Eye (tissue), 1 donor: ENCODE measurements around the gene AVPR2.

Experiments
- DNase-seq: peaks from one replicate; pipeline ENCODE4 v3.0.0-alpha.2; 2015

AVPR2 gene

DNA sequence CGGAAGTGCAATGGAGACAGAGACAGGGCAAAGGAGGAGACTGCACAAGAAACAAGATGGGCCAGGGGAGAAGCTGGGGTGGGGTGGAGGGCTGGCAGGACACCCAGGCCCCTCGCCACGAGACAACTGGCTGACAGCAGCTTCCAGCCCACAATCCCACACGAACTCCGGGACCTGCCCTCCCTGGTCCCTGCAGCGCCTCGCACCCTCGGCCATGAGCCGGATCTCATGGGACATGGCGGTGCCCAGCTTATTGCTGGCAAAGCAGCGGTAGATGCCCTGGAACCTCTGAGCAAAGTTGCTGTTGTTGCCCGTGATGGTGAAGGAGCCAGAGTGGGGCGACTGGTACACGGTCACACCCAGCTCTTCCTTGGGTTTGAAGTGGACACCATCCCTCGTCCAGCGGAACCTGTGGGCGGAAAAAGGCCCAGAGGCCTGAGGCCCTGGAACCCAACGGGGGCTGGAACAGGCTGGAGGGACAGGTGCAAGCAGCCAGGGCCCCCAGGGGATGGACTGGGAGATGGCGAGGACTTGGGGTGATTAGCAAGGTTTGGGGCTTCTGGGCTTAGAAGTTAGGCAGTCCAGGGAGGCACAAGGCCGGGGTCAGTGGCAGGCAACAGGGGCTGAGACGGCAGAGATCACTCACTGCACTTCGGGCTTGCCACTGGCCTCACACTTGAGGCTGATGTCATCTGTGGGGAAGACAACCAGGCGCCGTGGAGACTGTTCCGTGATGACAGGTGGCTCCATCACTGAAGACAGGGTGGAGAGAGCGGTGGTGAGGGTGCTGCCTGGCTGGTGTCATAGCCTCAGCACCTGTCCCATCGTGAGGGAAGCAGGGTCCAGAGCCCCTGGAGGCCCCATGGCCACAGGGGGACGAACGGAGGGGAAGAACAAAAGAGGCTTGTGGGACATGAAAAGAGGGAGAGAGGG lies 32.3 kb upstream of the AVPR2 start:
- DNase-seq: no peak

DNA sequence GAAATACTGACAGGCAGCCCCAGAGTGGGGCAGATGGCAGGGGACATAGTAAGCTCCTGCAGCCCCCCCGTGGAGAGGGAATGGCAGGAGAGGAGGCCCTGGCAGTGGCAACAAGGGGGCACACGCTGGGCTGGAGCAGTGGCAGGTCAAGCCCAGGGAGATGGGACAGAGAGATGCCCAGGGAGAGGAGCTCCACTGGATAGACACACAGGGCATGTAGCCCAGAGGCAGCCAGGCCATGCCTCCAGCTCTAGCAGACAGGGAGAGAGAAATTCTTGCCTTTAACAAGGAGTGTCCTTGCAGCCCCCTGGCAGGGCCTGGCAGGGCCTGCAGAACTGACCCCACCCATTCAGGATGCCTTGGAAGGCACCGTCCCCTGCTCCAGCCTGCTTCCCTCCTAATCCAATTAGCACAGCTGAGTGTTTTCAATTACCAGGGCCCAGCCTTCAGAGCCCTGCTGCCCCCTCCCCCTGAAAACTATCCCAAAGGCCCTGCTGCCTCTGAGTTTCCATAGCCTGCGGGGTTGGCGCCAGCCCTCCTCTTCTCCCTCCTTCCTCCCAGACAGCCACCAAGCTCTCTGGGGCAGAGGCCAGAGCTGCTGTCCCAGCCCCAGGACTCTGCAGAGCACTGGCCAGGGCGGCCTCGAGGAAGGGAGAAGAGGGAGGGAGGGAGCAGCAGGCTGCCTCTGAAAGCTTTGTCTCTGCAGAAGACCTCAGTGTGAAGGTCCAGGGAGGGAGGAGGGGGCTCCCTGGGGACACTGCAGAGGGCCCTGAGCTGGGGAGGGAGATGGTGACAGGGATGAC lies 31.0 kb upstream of the AVPR2 start:
- DNase-seq: peak; percentile 74

DNA sequence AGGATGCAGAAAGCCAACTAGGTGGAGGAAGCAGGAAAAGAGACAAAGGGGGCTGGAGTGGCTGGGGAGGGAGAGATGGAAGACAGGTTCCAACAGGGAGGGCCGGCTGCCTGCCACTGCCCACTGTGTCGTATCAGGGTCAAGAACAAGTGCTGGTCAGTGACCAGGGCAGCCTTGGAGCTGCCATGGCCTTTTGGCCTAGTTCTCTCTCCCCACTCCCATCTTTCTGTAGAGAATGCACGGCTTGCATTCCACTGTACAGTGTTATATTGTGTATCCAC lies 30.4 kb upstream of the AVPR2 start:
- DNase-seq: no peak

DNA sequence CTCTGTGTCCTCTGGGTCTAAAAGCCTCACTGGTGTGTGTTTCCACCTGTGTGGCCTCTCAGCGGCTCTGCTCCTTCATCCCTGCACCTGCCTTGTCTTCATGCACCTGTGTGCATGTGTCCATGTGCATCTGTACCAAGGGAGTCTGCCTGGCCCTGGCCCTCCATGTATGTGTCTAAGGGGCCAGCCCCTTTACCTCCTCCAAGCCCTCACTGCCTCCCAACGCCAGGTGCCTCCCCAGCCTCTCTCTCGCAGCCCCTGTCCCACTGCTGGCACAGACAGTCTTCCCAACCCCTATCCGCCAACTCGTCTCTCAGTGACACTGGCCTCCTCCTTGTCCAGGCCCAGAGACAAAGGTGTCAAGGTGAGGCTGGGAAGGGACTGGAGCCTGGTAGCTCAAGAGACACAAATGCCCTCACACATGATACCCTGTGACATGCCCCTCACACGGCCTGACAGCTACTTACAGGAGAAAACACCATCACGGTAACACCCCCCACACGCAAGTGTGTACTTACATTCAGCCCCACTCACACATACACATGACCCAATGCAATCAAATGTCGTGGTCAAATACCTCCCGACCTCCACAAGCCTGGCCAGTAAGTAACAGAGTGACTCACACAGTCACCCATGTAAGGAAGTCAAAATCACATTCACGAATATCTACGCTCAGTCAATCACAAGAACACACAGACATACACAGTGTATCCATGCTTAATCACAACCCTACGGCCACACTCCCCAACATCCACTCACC lies 29.9 kb upstream of the AVPR2 start:
- no peak for DNase-seq

- peak; percentile 76 for DNase-seq
Measured at GRCh38 chrX:153875391-153876111, 28.9 kb upstream of the AVPR2 start.

GRCh38 chrX:153876112-153876491 lies 28.4 kb upstream of the AVPR2 start:
- no peak for DNase-seq

DNA sequence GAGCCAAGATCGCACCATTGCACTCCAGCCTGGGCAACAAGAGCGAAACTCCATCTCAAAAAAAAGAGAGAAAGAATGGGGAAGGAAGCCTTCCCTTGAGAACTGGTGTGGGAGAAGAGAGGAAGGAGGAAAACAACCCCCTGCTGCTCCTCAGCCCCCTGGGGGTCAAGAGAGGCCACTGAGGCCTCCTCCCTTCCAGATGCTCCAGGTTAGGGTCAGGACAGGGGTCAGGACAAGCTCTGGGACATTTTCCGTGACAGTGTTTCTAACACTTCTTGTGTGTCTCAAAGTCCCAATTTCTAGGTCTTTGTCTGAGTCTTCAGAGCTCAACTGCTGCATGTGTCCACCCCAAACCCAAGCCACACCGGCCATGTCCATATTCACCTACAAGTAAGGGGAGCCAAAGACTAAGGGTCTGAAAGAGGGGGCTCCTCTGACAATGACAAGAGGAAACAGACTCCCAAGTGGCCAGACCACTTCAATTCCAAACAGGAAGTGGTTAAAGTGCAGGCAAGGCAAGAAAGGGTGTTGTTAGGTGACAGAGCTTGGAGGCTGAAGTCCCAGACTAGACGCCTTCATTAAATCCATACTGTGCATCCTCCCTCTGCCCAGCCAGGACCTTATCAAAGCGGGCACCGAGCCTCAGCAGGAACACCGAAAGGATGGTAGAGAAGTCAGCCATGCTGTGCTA lies 26.8 kb upstream of the AVPR2 start:
- no peak for DNase-seq

DNA sequence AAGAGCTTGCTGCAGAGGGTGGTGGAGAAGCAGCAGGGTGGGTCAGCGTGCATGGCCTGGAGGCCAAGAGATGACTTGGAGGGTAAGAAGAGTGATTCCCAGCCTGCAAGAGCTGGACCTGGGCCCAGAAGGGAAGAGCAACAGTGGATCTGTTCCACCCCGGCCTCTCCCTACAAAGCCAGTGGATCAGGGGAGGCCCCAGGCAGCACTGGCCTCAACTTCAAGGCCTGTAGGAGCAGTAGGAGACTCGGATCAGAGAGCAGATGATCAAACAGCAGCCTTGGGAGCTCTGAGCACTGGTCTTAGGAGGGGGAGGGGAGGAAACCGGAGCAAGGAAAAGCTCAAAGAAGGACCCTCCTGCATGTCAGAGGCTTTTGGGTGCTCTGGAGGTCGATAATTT lies 26.1 kb upstream of the AVPR2 start:
- DNase-seq: no peak

- DNase-seq: peak; percentile 77
Measured at GRCh38 chrX:153878969-153879653, 25.4 kb upstream of the AVPR2 start.

- no peak for DNase-seq
Measured at GRCh38 chrX:153879741-153880439, 24.6 kb upstream of the AVPR2 start.

DNA sequence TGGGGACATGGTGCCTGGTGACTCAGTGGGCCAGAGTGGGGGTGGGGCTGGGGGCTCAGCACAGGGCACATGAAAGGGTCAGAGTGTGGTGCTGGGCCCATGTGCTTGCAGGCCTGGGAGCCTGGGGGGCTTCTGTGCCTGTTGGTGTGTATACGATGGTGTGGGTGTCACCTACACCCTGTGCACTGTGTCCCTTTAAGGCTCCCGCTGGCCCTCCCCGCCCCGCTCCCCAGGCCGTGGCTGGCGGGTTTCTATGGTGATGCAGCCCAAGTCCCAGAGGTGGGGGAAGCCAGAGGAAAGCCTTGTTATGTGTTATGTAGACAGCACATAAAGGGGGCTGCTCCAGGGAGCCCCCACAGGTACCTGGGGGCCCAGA lies 24.0 kb upstream of the AVPR2 start:
- DNase-seq: no peak

DNA sequence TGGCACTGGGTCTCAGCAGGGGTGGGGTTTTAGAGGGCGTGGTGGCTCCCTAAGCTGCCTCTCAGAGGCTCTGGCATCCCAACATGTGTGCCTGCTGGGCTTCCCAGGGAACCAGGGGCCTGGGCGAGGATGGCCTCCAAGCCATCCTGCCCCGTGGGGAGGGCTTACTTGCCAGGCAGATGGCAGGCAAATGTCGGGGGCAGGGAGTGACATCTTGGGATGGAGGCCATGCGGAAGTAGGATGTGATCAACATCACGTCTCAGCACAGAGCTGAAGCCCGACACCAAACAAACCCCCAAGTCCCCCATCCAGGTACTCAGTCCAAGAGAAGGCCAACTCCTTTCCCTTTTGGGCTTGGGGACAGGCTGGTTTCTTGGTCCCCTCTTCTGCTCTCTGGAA lies 23.2 kb upstream of the AVPR2 start:
- no peak for DNase-seq

DNA sequence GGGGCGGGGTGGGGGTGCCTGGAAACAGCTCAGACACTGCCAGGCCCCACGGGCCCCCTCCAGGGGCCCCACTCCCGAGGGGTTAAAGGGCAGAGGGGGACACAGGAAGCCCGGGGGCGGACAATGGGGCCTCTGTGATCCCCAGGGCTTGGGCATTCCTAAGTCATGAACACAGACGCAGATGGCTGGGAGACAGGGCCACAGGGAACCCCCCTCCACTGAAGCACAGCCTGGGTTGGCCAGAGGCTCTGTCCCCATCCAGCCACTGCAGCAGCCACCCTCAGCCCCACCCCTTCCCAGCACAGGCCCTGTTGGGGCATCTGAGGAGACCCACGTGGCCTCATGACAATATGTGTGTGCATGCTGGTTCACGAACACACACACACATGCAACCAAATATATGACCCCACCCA lies 22.4 kb upstream of the AVPR2 start:
- no peak for DNase-seq

DNA sequence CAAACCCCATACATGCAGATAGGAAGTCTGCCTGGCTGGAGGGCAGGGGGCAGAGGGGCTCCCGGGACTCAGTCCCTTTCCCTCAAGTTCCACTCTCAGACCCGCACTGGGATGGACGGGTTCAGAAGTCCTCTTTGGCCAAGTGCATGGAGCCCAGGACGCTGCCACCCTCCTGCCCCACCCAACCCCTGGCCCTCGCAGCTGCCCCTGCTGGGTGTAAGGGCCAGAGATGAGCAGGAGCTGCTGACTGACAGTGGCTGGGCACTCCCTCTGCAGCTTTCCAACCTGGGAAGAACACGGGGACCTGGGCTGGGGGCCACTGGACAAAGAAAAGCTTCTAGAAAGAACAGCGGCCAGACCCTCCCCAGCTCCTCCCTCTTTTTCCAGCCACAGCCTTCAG lies 21.9 kb upstream of the AVPR2 start:
- no peak for DNase-seq

- DNase-seq: no peak
Measured at GRCh38 chrX:153883163-153883843, 21.2 kb upstream of the AVPR2 start.

DNA sequence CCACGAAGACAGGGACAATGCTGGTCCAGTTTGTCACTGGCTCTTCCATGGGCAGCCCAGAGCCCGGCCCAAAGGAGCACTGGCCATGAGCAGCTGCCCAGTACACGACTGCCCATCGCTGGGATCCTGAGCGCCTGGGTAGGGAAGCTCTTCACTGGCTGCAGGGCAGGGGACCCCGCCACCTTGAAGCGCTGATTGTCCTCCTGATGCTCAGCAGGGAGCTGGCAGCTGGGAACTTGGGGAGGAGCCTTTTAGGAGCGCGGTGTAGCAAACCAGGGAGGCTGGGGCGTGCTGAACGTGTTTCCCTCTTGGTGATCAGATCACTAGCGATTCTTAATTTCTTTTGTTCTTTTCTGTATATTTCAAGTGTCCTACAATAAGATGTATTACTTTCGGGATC lies 20.3 kb upstream of the AVPR2 start:
- no peak for DNase-seq

DNA sequence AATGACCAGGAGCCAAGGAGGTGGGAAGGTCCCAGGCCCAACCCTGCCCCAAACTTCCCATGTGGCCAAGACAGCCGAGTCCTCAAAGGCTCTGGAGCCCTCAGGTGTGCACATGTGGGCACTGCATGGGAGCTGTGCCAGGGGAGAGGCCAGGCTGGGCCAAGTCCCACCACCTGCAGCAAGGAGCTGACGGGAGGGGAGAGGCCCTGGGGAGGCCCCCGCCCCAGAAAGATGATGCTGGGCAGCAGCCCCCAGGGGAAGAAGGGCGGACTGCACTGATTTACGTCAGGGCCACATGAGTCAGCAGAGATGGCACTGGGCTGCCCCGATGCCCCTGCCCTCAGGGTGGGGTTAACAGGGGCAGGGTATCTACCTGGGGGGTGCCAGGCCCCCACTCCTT lies 19.9 kb upstream of the AVPR2 start:
- DNase-seq: no peak

- DNase-seq: no peak
Measured at GRCh38 chrX:153885208-153885787, 19.2 kb upstream of the AVPR2 start.

- peak; percentile 44 for DNase-seq
Measured at GRCh38 chrX:153885968-153886903, 18.2 kb upstream of the AVPR2 start, which contains the start of gene L1CAM. TSS of gene L1CAM (minus strand) at chrX:153886173. CDS start at chrX:153875836, 10,337 bp downstream.
